ENCODE results near the gene KCNMB2.

GRCh38 chr3:178777718-178778411 is 241.6 kb downstream of the KCNMB2 start:
- no peak for TF ChIP-seq CTCF (IDR thresholded peaks at IDR 0.05)
- no peak for TF ChIP-seq USF2 (IDR thresholded peaks at IDR 0.05; ENCODE audit: borderline replicate concordance, low read depth, low read length)
- TF ChIP-seq GATA2 (CRISPR knock-in tag; IDR thresholded peaks at IDR 0.05) = no peak
- TF ChIP-seq FOXJ3 (CRISPR knock-in tag; IDR thresholded peaks at IDR 0.05) = no peak
- TF ChIP-seq POLR2AphosphoS5 (IDR thresholded peaks at IDR 0.05; ENCODE audit: low read depth, low read length) = no peak
- TF ChIP-seq NFIC (IDR thresholded peaks at IDR 0.05; ENCODE audit: borderline replicate concordance) = no peak

Data from SK-N-SH (cell line).